Measurements from ENCODE around the gene CHRNB1.

DNA sequence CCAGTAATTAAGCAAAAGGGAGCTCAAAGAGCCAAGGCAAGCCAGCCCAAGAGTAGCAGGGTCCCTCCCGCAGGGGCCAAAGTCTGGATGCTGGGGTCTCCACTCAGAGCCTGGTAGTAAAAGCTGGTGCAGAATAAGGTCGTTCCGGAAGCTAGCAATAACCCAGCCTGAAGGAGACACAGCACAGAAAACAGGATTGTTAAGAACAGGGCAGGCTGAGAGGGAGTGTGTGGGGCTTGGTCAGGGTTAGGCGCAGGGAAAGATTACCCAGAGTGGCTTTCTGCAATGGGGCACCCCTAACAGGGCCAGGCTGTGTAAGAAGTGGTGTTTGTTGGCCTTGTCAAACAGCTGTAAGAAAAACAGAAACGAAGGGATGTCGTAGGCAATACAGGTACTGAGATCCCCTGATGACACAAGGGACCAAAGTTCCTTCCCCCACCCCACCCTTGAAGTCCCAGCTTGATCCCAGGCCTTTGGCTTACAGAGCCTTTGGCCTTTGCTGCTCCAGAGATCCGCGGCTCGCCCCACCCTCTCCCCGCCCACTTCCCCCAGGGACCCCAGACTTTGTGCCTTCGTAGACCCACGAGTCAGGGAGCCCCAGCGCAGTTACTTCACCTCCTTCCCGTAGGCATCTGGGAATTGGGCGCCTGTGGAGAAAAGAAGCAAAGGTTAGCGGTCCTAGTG lies 41.7 kb upstream of the CHRNB1 start:
- TF ChIP-seq, protein P1, sequence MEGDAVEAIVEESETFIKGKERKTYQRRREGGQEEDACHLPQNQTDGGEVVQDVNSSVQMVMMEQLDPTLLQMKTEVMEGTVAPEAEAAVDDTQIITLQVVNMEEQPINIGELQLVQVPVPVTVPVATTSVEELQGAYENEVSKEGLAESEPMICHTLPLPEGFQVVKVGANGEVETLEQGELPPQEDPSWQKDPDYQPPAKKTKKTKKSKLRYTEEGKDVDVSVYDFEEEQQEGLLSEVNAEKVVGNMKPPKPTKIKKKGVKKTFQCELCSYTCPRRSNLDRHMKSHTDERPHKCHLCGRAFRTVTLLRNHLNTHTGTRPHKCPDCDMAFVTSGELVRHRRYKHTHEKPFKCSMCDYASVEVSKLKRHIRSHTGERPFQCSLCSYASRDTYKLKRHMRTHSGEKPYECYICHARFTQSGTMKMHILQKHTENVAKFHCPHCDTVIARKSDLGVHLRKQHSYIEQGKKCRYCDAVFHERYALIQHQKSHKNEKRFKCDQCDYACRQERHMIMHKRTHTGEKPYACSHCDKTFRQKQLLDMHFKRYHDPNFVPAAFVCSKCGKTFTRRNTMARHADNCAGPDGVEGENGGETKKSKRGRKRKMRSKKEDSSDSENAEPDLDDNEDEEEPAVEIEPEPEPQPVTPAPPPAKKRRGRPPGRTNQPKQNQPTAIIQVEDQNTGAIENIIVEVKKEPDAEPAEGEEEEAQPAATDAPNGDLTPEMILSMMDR (optimal IDR thresholded peaks at IDR 0.05 in 1 of 3, IDR thresholded peaks at IDR 0.05 in 1 of 3, conservative IDR thresholded peaks at IDR 0.05 in 1 of 3; ENCODE audit: extremely low read depth in 1 of 3, insufficient read depth in 2 of 3, low read length in 3 of 3): no peak
- no peak for TF ChIP-seq EZH2 (IDR thresholded peaks at IDR 0.05; ENCODE audit: low read length)
